GM12875 (cell line): Measurements from ENCODE around the gene MYO1D.

Source experiments
- H3K4me3 ChIP-seq: one replicate; pipeline ENCODE4 v1.5.1; 2011; ENCODE audit warnings: low read depth, low read length, control low read depth
- CTCF ChIP-seq: IDR thresholded peaks from 2 replicates; pipeline ENCODE4 v1.5.1; 2011; ENCODE audit warnings: low read depth, mild to moderate bottlenecking, control low read depth, inconsistent platforms, low read length, moderate library complexity, borderline replicate concordance; ENCODE audit not compliant: insufficient read depth

MYO1D gene

GRCh38 chr17:32807577-32807976 is 69.3 kb downstream of the MYO1D start:
- no peak for TF ChIP-seq CTCF
- no peak overlapping the region for H3K4me3 ChIP-seq

DNA sequence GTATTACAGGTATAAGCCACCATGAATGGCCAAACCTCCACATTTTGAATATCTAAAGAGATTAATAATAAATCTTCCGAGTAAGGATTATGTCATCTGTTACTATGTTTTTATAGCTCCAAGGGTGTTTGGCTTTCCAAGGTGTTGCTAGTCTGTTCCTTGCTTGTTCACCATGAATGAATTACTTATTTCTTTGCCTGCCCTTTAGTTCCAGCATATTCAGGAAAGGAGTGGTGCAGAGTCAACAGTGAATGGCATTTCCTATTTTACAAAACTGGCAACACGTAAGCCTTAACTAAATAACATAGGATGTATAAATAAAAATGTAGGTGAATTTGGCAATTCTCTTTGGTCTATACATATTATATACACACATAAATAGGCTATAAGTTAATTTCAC is 70.3 kb downstream of the MYO1D start:
- no peak for TF ChIP-seq CTCF
- no peak overlapping the region for H3K4me3 ChIP-seq

GRCh38 chr17:32805029-32805976 is 71.6 kb downstream of the MYO1D start:
- H3K4me3 ChIP-seq: no peak overlapping the region
- no peak for TF ChIP-seq CTCF

- no peak overlapping the region for H3K4me3 ChIP-seq
- no peak for TF ChIP-seq CTCF
These were observed 73.4 kb downstream of the MYO1D start for GRCh38 chr17:32803544-32803943.

DNA sequence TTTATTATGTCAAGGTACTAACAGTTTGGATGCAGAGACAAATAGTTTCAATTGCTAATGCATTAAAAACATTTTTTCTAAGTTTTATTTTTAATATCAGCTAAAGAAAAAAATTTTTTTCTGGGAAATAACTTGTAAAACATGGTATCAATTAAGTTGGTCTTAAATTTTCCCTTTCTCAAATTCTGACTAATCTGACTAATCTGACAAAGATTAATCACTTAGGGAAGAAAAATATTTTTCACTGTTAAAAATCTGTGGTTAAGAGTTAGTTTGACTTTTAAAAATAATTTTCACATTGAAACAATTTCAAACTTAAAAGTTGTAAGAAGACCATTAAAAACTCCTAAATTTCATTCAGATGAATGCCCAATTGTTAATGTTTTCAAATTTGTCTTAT is 74.6 kb downstream of the MYO1D start:
- no peak overlapping the region for H3K4me3 ChIP-seq
- TF ChIP-seq CTCF: no peak

DNA sequence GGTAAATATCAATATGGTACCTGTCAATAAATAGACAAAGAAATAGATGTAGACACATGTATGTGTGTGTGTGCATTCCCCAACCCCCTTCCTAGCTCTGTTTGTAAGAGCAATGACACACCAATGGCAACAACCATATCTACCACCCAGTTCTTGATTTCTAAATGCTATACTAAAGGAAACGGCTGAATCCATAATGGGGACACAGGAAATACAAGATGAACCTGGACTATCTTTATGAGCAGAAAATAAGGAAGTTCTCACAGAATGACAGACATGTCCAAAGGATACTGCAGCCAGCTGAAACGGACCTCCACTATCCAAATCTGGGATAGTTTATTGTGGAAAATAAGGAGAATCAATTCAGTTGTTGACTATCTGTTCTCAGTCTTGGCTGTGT is 75.3 kb downstream of the MYO1D start:
- no peak overlapping the region for H3K4me3 ChIP-seq
- no peak for TF ChIP-seq CTCF

GRCh38 chr17:32801193-32801592 is 75.7 kb downstream of the MYO1D start:
- TF ChIP-seq CTCF: no peak
- H3K4me3 ChIP-seq: no peak overlapping the region
